ENCODE measurements around the gene FHAD1.

The FHAD1 gene

DNA sequence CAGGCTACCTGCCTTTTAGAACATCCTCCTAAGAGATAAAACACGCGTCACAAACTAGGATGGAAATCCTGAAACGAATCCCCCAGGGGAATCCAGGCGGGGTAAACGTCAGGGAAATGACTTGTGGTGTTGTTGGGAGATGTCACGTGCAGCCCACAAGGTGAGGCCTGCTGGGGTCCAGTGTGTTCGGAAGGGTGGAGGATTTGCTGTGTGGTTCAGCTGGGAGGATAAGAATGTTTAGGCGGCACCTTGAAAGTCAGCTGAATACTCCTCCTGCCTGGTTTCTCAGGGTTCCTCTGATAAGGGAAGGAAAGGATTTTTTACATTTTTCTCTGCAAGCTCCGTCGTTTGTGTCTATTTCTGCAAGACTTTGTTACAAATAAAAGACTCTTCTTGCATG lies 88.0 kb downstream of the FHAD1 start:
- Histone ChIP-seq H3K36me3 (ENCODE audit: control insufficient read depth, insufficient read depth, low read length) (no peaks in the 10 kb centered on the region), H3K27me3 (ENCODE audit: control insufficient read depth, insufficient read depth, low read length, poor library complexity, severe bottlenecking) (no peaks in the 10 kb centered on the region), H3K27ac (ENCODE audit: insufficient read depth, low read depth, low read length, poor library complexity, severe bottlenecking) (no peak overlapping the region), H3K9me3 (ENCODE audit: control insufficient read depth, low read length) (no peaks in the 10 kb centered on the region), H3K4me3 (ENCODE audit: insufficient read depth, low read depth, low read length) (no peak overlapping the region), H3K4me1 (ENCODE audit: control insufficient read depth, insufficient read depth, low read length) (no peaks in the 10 kb centered on the region)
- WGBS, 2 experiments = 93% methylated on average over 10 of the region's 10 CpGs

DNA sequence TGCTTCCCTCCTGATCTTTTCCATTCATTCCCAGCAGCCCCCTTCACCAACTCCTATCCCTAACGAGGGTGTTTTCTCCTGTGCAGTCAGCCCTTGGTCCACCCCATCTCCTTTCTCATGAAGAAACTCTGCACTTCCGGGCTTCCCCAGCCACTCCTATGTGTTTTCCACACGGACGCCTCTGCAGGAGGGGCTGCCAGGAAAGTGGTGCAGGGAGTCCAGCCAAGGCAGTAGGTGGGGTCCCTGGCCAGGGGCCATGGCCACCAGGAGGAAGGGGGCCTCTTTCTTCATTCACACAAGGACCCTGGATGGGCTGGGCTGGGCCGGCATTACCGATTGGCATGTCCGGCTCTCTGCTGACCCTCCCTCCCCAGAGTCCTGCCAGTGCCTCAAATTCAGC lies 89.8 kb downstream of the FHAD1 start:
- Histone ChIP-seq H3K4me3 (ENCODE audit: insufficient read depth, low read depth, low read length) (no peak overlapping the region), H3K36me3 (ENCODE audit: control insufficient read depth, insufficient read depth, low read length) (no peaks in the 10 kb centered on the region), H3K27ac (ENCODE audit: insufficient read depth, low read depth, low read length, poor library complexity, severe bottlenecking) (no peak overlapping the region), H3K27me3 (ENCODE audit: control insufficient read depth, insufficient read depth, low read length, poor library complexity, severe bottlenecking) (no peaks in the 10 kb centered on the region), H3K9me3 (ENCODE audit: control insufficient read depth, low read length) (no peaks in the 10 kb centered on the region), H3K4me1 (ENCODE audit: control insufficient read depth, insufficient read depth, low read length) (no peaks in the 10 kb centered on the region)
- WGBS, 2 experiments = 90 to 91% methylated on average over 7 of the region's 7 CpGs

DNA sequence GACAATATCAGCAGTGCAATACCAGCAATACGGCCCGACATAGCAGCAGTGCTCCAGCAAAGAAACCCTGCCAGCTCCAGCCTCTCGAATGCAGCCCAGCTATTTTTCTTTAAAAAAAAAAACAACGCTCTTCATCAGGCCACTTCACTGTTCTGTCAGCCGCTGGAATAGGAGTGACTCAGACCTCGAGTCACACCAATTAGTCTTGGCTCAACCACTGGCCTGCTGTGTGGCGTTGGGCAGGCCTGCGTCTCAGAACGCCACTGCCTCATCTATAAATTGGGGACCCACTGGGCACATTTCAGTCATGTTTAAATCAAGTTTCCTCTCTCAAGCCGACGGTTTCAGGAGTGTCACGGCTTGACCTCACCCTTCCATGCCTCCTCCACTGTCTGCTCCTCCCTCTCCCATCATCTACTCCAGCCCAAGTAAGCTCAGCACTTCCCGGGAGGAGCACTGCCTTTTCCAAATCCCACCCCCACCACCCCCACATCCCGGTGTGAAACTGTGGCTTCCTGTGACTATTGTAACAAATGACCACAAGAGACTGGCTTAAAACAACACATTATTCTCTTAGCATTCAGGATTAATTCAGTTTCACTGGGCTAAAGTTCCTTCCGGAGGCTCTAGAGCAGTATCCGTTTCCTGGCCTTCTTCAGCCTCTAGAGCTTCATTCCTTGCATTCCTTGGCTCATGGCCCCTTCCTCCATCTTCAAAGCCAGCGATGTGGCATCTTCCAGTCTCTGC lies 90.8 kb downstream of the FHAD1 start:
- WGBS, 2 experiments = 88 to 89% methylated on average over 17 of the region's 17 CpGs
- H3K4me1 ChIP-seq (ENCODE audit: control insufficient read depth, insufficient read depth, low read length) = no peaks in the 10 kb centered on the region
- H3K4me3 ChIP-seq (ENCODE audit: insufficient read depth, low read depth, low read length) = no peak overlapping the region
- H3K27ac ChIP-seq (ENCODE audit: insufficient read depth, low read depth, low read length, poor library complexity, severe bottlenecking) = no peak overlapping the region
- no peaks in the 10 kb centered on the region for H3K36me3 ChIP-seq (ENCODE audit: control insufficient read depth, insufficient read depth, low read length)
- no peaks in the 10 kb centered on the region for H3K9me3 ChIP-seq (ENCODE audit: control insufficient read depth, low read length)
- H3K27me3 ChIP-seq (ENCODE audit: control insufficient read depth, insufficient read depth, low read length, poor library complexity, severe bottlenecking) = no peaks in the 10 kb centered on the region

DNA sequence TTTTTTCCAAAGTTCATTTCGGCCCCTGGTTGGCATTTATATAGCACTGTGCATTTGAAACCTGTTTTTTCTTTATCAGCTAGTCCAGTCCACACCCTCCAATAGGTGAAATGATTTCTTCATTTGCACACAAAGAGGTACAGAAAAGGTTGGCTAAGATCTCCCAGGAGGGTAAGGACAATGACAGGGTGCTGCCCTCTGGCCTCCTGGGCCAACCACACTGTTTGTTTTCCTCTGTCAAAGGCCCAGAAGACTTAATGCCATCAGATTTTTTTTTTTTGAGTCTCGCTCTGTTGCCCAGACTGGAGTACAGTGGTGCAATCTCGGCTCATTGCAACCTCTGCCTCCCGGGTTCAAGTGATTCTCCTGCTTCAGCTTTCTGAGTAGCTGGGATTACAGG lies 92.5 kb downstream of the FHAD1 start:
- WGBS, 2 experiments = 91 to 92% methylated on average over 4 of the region's 4 CpGs
- no peak overlapping the region for H3K4me3 ChIP-seq (ENCODE audit: insufficient read depth, low read depth, low read length)
- H3K27me3 ChIP-seq (ENCODE audit: control insufficient read depth, insufficient read depth, low read length, poor library complexity, severe bottlenecking) = no peaks in the 10 kb centered on the region

DNA sequence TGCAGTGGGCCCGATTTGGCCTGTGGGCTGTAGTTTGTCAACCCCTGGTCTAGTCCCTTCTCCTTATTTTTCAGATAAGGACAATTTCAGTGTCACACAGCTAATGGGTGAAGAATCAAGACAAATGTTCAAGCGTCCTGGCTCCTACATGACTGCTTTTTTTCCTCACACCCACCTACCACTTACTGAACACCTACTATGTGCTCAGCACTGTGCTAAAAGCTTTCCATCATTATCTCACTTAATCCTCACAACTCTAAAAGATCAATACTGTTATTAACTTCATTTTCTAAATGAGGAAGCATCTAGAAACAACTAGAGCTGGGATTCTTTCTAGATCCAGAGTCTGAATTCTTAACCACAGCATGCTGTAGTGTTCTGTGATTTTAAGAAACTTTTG lies 94.2 kb downstream of the FHAD1 start:
- WGBS, 2 experiments = 86 to 96% methylated on average over 2 of the region's 2 CpGs
- no peaks in the 10 kb centered on the region for H3K4me1 ChIP-seq (ENCODE audit: control insufficient read depth, insufficient read depth, low read length)
- H3K9me3 ChIP-seq (ENCODE audit: control insufficient read depth, low read length) = no peaks in the 10 kb centered on the region
- no peak overlapping the region for H3K27ac ChIP-seq (ENCODE audit: insufficient read depth, low read depth, low read length, poor library complexity, severe bottlenecking)
- no peak overlapping the region for H3K4me3 ChIP-seq (ENCODE audit: insufficient read depth, low read depth, low read length)
- H3K36me3 ChIP-seq (ENCODE audit: control insufficient read depth, insufficient read depth, low read length) = no peaks in the 10 kb centered on the region
- H3K27me3 ChIP-seq (ENCODE audit: control insufficient read depth, insufficient read depth, low read length, poor library complexity, severe bottlenecking) = no peaks in the 10 kb centered on the region

More for the DNA sequence above, 92.5 kb downstream of the FHAD1 start:
- Histone ChIP-seq H3K4me1 (ENCODE audit: control insufficient read depth, insufficient read depth, low read length) (no peaks in the 10 kb centered on the region), H3K9me3 (ENCODE audit: control insufficient read depth, low read length) (no peaks in the 10 kb centered on the region), H3K36me3 (ENCODE audit: control insufficient read depth, insufficient read depth, low read length) (no peaks in the 10 kb centered on the region), H3K27ac (ENCODE audit: insufficient read depth, low read depth, low read length, poor library complexity, severe bottlenecking) (no peak overlapping the region)

DNA sequence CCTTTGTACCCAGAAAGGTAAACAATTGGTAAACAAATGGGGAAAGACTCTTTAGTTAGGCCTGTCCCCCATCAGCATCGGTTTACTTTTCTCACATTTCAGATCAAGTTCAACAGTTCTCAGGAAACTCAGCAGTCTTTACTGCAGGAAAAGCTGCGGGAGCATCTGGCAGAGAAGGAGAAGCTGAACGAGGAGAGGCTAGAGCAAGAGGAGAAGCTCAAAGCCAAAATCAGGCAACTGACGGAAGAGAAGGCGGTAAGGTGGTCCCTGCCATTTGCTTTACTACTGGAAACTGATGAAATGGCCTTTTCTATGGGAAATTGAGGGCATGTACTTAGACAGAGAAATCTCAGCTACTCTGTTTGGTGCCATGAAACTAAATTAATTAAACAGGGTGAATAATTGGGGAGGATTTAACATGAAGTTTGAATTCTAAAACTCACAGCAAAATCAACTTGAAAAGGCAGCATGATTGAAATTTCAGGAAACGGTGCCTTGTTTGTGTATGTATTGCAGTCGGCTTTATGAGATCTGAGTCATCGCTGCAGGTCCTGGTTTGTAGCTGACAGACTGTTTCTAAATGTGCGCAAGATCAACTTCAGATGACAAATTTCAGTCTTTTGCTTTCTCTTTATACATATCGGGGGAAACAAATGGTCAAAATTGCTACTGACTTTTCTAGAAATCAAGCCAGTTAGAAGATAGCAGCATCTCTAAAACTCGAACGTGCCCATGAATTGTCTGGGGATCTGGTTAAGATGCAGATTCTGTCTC lies 94.8 kb downstream of the FHAD1 start:
- 95 to 97% methylated on average over 12 of the region's 12 CpGs for WGBS, 2 experiments
- Histone ChIP-seq H3K27ac (ENCODE audit: insufficient read depth, low read depth, low read length, poor library complexity, severe bottlenecking) (no peak overlapping the region), H3K9me3 (ENCODE audit: control insufficient read depth, low read length) (no peaks in the 10 kb centered on the region), H3K27me3 (ENCODE audit: control insufficient read depth, insufficient read depth, low read length, poor library complexity, severe bottlenecking) (no peaks in the 10 kb centered on the region), H3K36me3 (ENCODE audit: control insufficient read depth, insufficient read depth, low read length) (no peaks in the 10 kb centered on the region), H3K4me3 (ENCODE audit: insufficient read depth, low read depth, low read length) (no peak overlapping the region), H3K4me1 (ENCODE audit: control insufficient read depth, insufficient read depth, low read length) (no peaks in the 10 kb centered on the region)

DNA sequence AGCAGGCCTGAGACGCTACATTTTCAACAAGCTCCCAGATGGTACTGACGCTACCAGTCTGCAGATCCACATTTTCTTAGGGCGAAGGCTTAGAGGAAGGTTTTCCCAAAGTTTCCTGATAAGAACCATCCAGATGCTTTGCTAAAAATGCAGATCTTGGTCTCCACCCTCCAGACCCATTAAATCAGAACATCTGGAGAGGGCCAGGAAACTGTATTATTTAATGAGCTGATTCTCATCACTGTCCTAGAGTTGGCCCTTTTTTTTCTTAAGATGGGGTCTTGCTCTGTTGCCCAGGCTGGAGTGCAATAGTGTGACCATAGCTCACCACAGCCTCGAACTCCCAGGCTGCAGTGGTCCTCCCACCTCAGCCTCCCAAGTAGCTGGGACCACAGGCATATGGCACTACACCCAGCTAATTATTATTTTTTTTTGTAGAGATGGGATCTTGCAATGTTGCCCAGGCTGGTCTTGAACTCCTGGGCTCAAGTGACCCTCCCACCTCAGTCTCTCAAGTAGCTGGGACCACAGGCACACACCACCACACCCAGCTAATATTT lies 95.5 kb downstream of the FHAD1 start:
- Histone ChIP-seq H3K36me3 (ENCODE audit: control insufficient read depth, insufficient read depth, low read length) (no peaks in the 10 kb centered on the region), H3K4me3 (ENCODE audit: insufficient read depth, low read depth, low read length) (no peak overlapping the region), H3K4me1 (ENCODE audit: control insufficient read depth, insufficient read depth, low read length) (no peaks in the 10 kb centered on the region), H3K27me3 (ENCODE audit: control insufficient read depth, insufficient read depth, low read length, poor library complexity, severe bottlenecking) (no peaks in the 10 kb centered on the region), H3K9me3 (ENCODE audit: control insufficient read depth, low read length) (no peaks in the 10 kb centered on the region), H3K27ac (ENCODE audit: insufficient read depth, low read depth, low read length, poor library complexity, severe bottlenecking) (no peak overlapping the region)
- 91% methylated on average over 4 of the region's 4 CpGs for WGBS, 2 experiments

DNA sequence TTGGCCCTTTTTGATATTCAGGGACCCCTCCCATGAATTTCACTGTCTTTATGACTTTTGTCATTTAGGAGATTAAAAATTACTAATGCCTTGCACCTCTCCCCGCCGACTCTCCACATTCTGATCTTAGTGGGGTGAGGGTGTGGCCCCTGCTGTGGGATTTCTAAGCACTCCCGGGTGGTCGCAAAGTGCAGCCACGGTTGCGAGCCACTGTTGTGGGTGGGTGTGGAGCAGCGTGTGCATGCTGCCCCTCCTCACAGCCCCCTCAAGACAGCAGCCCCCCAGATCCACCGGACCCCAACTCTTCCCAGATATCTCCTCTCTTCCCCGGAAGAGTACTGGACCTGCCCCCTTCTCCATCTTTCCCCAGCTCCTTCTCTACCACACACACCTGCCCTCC lies 96.1 kb downstream of the FHAD1 start:
- H3K27ac ChIP-seq (ENCODE audit: insufficient read depth, low read depth, low read length, poor library complexity, severe bottlenecking) = no peak overlapping the region
- no peaks in the 10 kb centered on the region for H3K27me3 ChIP-seq (ENCODE audit: control insufficient read depth, insufficient read depth, low read length, poor library complexity, severe bottlenecking)
- no peak overlapping the region for H3K4me3 ChIP-seq (ENCODE audit: insufficient read depth, low read depth, low read length)
- no peaks in the 10 kb centered on the region for H3K4me1 ChIP-seq (ENCODE audit: control insufficient read depth, insufficient read depth, low read length)
- H3K9me3 ChIP-seq (ENCODE audit: control insufficient read depth, low read length) = no peaks in the 10 kb centered on the region
- WGBS, 2 experiments = 92% methylated on average over 9 of the region's 9 CpGs
- no peaks in the 10 kb centered on the region for H3K36me3 ChIP-seq (ENCODE audit: control insufficient read depth, insufficient read depth, low read length)

DNA sequence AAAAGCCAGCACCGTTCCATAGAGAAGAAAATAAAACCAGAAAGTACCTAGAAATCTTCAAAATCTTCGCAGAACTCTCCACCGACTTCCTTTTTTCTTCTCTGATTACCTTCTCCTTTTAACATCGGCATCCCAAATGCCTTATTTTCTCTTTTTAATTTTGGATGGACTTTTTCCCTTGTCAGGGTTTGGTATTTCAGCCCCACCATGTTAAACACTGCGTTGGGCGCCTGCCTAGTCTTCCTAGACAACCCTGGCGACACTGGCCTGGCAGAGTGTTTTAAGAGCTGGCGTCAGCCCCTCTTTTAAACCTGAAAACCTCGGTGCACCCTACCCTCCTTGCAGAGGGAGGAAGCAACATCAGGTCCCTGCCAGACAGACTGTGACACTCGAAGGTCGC lies 96.7 kb downstream of the FHAD1 start:
- Histone ChIP-seq H3K4me1 (ENCODE audit: control insufficient read depth, insufficient read depth, low read length) (no peaks in the 10 kb centered on the region), H3K4me3 (ENCODE audit: insufficient read depth, low read depth, low read length) (no peak overlapping the region), H3K9me3 (ENCODE audit: control insufficient read depth, low read length) (no peaks in the 10 kb centered on the region), H3K36me3 (ENCODE audit: control insufficient read depth, insufficient read depth, low read length) (no peaks in the 10 kb centered on the region), H3K27ac (ENCODE audit: insufficient read depth, low read depth, low read length, poor library complexity, severe bottlenecking) (no peak overlapping the region), H3K27me3 (ENCODE audit: control insufficient read depth, insufficient read depth, low read length, poor library complexity, severe bottlenecking) (no peaks in the 10 kb centered on the region)
- 85 to 88% methylated on average over 11 of the region's 11 CpGs for WGBS, 2 experiments

DNA sequence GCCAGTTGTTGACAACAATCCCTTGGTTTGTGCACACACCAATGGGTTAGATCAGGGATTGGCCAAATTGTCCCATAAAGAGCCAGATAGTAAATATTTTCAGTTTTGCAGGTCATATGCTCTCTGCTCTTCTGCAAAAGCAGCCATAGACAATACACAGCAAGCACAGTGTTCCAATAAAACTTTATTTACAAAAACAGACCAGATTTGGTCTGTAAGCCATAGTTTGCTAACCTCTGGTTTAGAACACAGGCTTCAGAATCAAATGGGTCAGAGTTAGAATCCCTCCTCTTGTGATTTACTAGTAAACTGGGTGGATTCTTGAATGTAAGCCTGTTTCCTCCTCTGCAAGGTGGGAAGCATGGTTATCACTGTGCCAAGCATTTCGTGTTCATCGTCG lies 97.4 kb downstream of the FHAD1 start:
- Histone ChIP-seq H3K4me3 (ENCODE audit: insufficient read depth, low read depth, low read length) (no peak overlapping the region), H3K36me3 (ENCODE audit: control insufficient read depth, insufficient read depth, low read length) (no peaks in the 10 kb centered on the region), H3K4me1 (ENCODE audit: control insufficient read depth, insufficient read depth, low read length) (no peaks in the 10 kb centered on the region), H3K27me3 (ENCODE audit: control insufficient read depth, insufficient read depth, low read length, poor library complexity, severe bottlenecking) (no peaks in the 10 kb centered on the region), H3K27ac (ENCODE audit: insufficient read depth, low read depth, low read length, poor library complexity, severe bottlenecking) (no peak overlapping the region), H3K9me3 (ENCODE audit: control insufficient read depth, low read length) (no peaks in the 10 kb centered on the region)
- 94 to 95% methylated on average over 3 of the region's 3 CpGs for WGBS, 2 experiments
